Neutrophil (primary cell): ENCODE results near the gene LSM10.

ENCODE experiments used
- H3K27ac ChIP-seq: fragments of 200-600 bp; sonication (generic); 2 replicates; pipeline ENCODE4 v1.5.1; 2016; ENCODE audit warnings: mild to moderate bottlenecking, moderate library complexity
- H3K27me3 ChIP-seq: fragments of 200-600 bp; sonication (generic); 2 replicates; pipeline ENCODE4 v1.6.0; 2016; ENCODE audit warnings: mild to moderate bottlenecking
- H3K36me3 ChIP-seq: fragments of 200-600 bp; sonication (generic); 2 replicates; pipeline ENCODE4 v1.5.1; 2017
- H3K4me1 ChIP-seq, 2 experiments: fragments of 200-600 bp in 1 of 2; sonication (generic) in 1 of 2; 1 replicate in 1 of 2; 2 replicates in 1 of 2; pipeline versions ENCODE4 v1.5.1 to v1.6.1; 2013 to 2016; ENCODE audit warnings: low read depth in 1 of 2, low read length in 1 of 2, mild to moderate bottlenecking in 1 of 2, moderate library complexity in 1 of 2; ENCODE audit not compliant: control insufficient read depth in 1 of 2, insufficient read depth in 1 of 2
- H3K4me3 ChIP-seq, 2 experiments: fragments of 200-600 bp in 1 of 2; sonication (generic) in 1 of 2; 1 replicate in 1 of 2; 2 replicates in 1 of 2; pipeline ENCODE4 v1.5.1; 2013 to 2016; ENCODE audit warnings: low read depth in 1 of 2, low read length in 1 of 2, mild to moderate bottlenecking in 1 of 2, moderate library complexity in 1 of 2
- H3K9me3 ChIP-seq: fragments of 200-600 bp; sonication (generic); 2 replicates; pipeline ENCODE4 v1.5.1; 2016
- TF ChIP-seq, protein P1 (sequence below): fragments of 200-600 bp; sonication (generic); IDR thresholded peaks from 2 replicates; pipeline ENCODE4 v1.5.1; 2016; ENCODE audit warnings: antibody characterized with exemption

LSM10 gene

DNA sequence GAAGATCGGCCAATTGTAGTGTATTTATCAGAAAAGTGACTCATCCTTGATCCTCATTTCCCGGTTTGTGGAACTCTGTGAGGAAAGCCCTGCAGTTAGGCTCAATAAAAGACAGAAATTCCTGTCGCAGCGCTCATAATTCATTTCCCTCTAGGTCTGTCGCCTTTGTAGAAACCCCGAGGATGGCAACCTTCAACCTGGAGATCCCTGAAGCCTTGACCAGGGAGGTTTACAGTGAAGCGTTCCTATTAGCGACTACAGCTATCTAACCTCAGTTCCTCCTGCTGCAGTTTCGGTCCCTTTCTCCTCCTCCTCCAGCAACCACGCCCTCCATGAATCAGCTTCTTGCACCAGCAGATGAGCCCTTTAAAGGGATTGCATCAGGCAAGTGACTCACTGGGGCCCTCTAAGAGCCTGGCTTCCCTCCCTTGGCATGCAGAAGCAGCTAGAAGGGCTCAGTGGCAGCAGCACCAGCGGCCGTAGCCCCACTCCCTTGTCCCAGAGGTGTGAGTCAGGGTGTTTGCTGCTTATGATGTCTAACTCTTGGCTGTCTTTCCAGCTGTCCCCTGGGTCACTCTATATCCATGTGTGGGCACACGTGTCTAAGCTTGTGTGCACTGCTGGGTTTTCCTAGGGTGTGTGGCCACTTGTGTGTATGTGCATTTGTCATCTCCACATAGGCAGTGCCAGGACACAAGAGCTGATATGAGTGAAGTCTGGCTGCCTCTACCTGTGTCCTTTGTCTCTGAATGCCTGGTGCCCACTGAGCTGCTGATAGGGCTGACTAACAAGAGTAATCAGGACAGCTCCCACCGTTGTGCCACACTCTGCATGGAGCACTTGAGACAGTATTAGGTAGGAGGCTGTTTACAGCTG, 11.2 kb downstream of the LSM10 start:
- TF ChIP-seq, protein P1, sequence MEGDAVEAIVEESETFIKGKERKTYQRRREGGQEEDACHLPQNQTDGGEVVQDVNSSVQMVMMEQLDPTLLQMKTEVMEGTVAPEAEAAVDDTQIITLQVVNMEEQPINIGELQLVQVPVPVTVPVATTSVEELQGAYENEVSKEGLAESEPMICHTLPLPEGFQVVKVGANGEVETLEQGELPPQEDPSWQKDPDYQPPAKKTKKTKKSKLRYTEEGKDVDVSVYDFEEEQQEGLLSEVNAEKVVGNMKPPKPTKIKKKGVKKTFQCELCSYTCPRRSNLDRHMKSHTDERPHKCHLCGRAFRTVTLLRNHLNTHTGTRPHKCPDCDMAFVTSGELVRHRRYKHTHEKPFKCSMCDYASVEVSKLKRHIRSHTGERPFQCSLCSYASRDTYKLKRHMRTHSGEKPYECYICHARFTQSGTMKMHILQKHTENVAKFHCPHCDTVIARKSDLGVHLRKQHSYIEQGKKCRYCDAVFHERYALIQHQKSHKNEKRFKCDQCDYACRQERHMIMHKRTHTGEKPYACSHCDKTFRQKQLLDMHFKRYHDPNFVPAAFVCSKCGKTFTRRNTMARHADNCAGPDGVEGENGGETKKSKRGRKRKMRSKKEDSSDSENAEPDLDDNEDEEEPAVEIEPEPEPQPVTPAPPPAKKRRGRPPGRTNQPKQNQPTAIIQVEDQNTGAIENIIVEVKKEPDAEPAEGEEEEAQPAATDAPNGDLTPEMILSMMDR = peak; percentile 29
- H3K27ac ChIP-seq = peak overlapping the region; percentile 99
- H3K36me3 ChIP-seq = peaks cover 19% of the 10 kb centered on the region
- H3K9me3 ChIP-seq = no peaks in the 10 kb centered on the region
- H3K4me3 ChIP-seq = peak overlapping the region; percentile 88 to 98
- H3K27me3 ChIP-seq = no peaks in the 10 kb centered on the region
- peaks cover 82% of the 10 kb centered on the region in 2 experiments for H3K4me1 ChIP-seq

DNA sequence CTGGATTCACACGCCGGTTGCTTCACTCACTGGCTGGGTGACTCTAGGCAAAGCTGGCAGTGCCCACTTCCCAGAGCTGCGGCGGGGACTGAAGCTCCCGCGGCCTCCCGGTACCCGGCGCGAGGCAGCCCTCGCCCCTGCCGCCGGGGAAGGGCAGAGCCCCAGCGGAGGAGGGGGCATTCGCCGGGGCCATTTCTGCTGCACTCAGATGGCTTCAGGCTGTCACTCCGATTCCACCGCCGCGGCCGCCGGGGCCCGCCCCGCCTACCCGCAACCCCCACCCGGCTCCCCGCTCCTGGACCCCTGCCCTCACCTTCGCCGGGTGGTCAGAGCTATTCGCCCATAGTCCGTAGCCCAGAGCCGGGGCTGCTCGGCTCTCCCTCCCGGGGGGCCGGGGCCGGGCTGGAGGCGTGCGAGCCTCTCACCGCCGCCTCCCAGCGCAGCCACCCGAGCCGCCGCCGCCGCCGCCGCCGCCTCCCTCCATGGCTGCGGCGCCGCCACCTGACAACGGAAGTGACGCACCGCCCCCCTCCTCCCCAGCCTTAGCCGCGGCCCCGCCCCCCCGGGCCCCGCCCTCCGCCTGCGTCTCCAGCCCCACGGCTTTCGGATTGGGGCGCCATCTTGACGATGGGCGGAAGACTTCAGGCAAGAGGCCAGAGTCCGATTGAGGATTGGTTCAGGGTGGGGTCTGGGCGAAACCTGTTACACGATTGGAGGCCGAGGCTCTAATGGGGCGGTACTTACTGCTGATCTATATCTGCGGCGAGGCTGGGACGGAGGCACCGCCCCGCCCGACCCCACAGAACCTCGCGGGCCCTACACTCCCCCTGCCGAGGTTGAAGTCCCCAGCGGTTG, 12.1 kb downstream of the LSM10 start, which contains the start of gene STK40:
Gene STK40, minus strand, starts transcription at position 515 of the 855 bp plus-strand sequence. CDS start 24,592 bp downstream, outside the sequence.
- TF ChIP-seq, protein P1 = no peak
- Histone ChIP-seq H3K27me3 (no peaks in the 10 kb centered on the region), H3K27ac (peak within 1 kb of the TSS; percentile 99), H3K4me3 (peak within 1 kb of the TSS; percentile 88 to 98), H3K36me3 (peaks cover 18% of the 10 kb centered on the region), H3K4me1 (peaks cover 82 to 85% of the 10 kb centered on the region in 2 experiments), H3K9me3 (no peaks in the 10 kb centered on the region)

DNA sequence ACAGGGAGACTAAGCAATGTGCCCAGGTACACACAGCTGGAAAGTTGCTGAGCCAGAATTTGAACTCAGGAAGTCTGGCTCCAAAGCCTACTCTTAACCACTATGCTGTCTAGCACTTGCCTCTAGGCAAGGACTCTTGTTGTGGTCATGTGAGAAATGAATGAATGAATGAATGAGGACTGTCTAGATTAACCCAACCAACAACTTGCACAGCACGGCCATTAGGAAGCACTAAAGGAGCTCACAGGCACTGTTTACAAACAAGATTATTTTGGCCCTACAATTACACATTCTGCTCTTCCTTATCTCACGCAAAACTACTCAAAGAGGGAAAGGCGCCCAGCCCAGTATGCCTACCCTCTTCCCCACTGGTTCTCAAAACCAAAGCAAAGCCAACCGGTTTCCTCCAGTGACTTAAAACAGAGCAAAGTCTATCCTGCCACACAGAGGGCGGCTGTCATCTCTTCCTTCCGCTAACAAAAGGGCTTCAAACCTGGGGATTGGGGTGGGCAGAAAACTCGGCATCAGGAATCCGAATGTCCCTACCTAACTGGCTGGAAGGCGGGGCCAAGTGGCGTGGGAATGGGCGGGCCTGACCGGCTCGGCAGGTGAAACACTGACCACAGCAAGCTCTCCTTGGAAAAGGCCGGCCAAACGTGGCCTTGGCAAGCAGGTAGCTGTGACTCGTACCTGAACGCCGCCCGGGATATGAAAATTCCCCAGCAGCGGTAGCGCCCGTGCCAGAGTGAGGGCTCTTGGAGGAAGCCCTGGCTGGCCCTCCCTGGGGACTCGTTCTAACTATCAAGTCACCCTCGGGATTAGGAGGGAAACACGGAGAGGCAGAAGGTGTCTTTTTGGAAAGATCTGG, 12.9 kb downstream of the LSM10 start:
- peaks cover 79 to 85% of the 10 kb centered on the region in 2 experiments for H3K4me1 ChIP-seq
- H3K27ac ChIP-seq = peak overlapping the region; percentile 99
- no peaks in the 10 kb centered on the region for H3K9me3 ChIP-seq
- peak overlapping the region; percentile 88 to 98 for H3K4me3 ChIP-seq
- H3K27me3 ChIP-seq = no peaks in the 10 kb centered on the region
- TF ChIP-seq, protein P1 = no peak
- peaks cover 23% of the 10 kb centered on the region for H3K36me3 ChIP-seq

DNA sequence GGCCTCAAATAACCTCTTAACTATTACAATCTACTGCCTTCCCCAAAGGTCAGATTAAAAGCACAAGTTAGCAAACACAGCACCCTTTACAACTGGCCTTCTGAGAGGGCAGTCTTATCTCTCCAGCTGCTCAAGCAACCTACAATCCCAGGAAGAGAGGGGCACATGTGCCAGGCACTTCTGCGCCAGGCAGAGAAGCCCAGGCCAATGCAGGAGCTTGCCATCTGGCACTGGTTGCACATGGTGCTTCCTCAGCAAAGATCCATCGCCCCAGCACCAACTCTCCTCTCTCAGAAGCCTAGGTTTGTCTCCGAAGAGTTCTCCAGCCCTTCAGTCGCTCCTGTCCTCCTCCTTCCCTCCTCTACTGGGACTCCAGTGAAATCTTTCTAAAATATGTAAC, 14.5 kb downstream of the LSM10 start:
- H3K4me1 ChIP-seq = peaks cover 75 to 83% of the 10 kb centered on the region in 2 experiments
- TF ChIP-seq, protein P1 = no peak

DNA sequence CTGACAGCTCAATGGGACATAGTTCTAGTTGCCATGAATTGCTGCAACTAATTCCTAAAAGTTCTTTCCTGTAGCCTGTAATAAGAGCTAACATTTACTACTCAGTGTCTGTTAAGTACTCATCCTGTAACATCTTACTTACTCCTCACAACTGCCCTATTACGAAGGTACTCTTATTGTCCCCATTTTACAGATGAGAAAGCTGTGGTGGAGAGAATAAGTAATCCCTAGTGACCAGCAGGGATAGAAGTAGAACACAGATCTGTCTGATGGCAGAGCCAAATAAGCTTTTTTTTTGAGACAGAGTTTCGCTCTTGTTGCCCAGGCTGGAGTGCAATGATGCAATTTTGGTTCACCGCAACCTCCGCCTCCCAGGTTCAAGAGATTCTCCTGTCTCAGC, 15.0 kb downstream of the LSM10 start:
- TF ChIP-seq, protein P1 = no peak
- Histone ChIP-seq H3K27me3 (no peaks in the 10 kb centered on the region), H3K27ac (peak overlapping the region; percentile 99), H3K4me3 (peak overlapping the region in 1 of 2 experiments; percentile 88), H3K36me3 (peaks cover 34% of the 10 kb centered on the region), H3K9me3 (no peaks in the 10 kb centered on the region), H3K4me1 (peaks cover 75 to 83% of the 10 kb centered on the region in 2 experiments)

More for the DNA sequence above, 14.5 kb downstream of the LSM10 start:
- peaks cover 28% of the 10 kb centered on the region for H3K36me3 ChIP-seq
- H3K27ac ChIP-seq = peak overlapping the region; percentile 99
- peak overlapping the region; percentile 88 to 98 for H3K4me3 ChIP-seq
- H3K9me3 ChIP-seq = no peaks in the 10 kb centered on the region
- H3K27me3 ChIP-seq = no peaks in the 10 kb centered on the region
